ENCODE data around the gene NCK2.

Gene NCK2

DNA sequence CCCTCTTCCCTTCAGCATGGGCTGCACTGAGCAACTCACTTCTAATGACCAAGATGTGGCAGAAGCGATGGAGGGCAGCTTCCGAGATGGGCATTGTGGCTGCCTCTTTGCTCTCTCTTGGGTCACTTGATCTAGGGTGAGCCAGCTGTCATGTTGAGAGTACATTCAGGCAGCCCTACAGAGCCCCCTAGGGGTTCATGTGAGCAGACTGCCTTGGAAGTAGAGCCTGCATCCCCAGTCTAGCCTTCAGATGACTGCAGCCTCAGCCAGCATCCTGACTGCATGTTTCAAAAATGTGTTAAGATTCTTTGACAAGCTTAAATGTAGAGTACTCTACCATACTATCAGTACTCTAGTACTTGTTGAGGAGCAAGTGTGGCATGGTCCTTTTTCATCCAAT lies 143.9 kb downstream of the NCK2 start:
- H3K9me2 ChIP-seq (replicated peaks; ENCODE audit: control insufficient read depth, low read length), result no peaks in the 10 kb centered on the region
- H3K4me1 ChIP-seq (ENCODE audit: control insufficient read depth, low read length), result peaks cover 25% of the 10 kb centered on the region
- H3K36me3 ChIP-seq (ENCODE audit: control insufficient read depth, low read length), result no peaks in the 10 kb centered on the region
- no peaks in the 10 kb centered on the region for H3F3A ChIP-seq (ENCODE audit: control insufficient read depth, insufficient read depth)
- no peaks in the 10 kb centered on the region for H3K27me3 ChIP-seq (ENCODE audit: control insufficient read depth, low read length)
- H3K27ac ChIP-seq (ENCODE audit: low read depth, low read length), result no peak overlapping the region
- H3K4me2 ChIP-seq (ENCODE audit: low read length), result no peak overlapping the region
- TF ChIP-seq, protein P1, sequence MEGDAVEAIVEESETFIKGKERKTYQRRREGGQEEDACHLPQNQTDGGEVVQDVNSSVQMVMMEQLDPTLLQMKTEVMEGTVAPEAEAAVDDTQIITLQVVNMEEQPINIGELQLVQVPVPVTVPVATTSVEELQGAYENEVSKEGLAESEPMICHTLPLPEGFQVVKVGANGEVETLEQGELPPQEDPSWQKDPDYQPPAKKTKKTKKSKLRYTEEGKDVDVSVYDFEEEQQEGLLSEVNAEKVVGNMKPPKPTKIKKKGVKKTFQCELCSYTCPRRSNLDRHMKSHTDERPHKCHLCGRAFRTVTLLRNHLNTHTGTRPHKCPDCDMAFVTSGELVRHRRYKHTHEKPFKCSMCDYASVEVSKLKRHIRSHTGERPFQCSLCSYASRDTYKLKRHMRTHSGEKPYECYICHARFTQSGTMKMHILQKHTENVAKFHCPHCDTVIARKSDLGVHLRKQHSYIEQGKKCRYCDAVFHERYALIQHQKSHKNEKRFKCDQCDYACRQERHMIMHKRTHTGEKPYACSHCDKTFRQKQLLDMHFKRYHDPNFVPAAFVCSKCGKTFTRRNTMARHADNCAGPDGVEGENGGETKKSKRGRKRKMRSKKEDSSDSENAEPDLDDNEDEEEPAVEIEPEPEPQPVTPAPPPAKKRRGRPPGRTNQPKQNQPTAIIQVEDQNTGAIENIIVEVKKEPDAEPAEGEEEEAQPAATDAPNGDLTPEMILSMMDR (IDR thresholded peaks at IDR 0.05; ENCODE audit: low read depth, low read length, poor library complexity, severe bottlenecking), result peak; percentile 83
- no peak for TF ChIP-seq EZH2phosphoT487 (IDR thresholded peaks at IDR 0.05; ENCODE audit: borderline replicate concordance, low read length)
- H3K9me3 ChIP-seq (ENCODE audit: control insufficient read depth, insufficient read depth, low read length), result no peaks in the 10 kb centered on the region
- peaks cover 9% of the 10 kb centered on the region for H4K20me1 ChIP-seq (ENCODE audit: control insufficient read depth, insufficient read depth, low read depth, low read length)
- H3K79me2 ChIP-seq (ENCODE audit: control insufficient read depth, low read length), result peaks cover 20% of the 10 kb centered on the region
- H3K4me3 ChIP-seq (ENCODE audit: low read length), result no peak overlapping the region

DNA sequence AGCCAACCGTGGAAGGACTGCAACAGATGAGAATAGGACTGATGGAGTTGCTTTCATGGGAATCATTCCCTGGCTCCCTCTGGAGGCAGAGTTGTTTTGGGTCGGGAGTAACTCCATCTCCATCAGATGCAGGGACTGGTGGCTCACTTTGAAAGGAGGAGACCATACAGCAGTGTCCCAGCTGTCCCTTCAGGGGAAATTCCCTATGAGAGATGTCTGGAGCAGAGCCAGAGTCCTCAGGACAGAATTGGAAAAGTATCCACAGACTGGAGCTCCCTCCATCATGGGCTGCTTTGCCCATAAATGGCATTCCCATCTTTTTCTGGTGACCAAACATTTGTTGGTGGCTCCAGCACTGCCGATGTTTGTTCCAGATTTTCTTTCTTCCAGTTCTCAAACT lies 144.3 kb downstream of the NCK2 start:
- H3K27ac ChIP-seq (ENCODE audit: low read depth, low read length), result no peak overlapping the region
- H3K4me1 ChIP-seq (ENCODE audit: control insufficient read depth, low read length), result peaks cover 25% of the 10 kb centered on the region
- H3F3A ChIP-seq (ENCODE audit: control insufficient read depth, insufficient read depth), result no peaks in the 10 kb centered on the region
- H3K9me3 ChIP-seq (ENCODE audit: control insufficient read depth, insufficient read depth, low read length), result no peaks in the 10 kb centered on the region
- no peak overlapping the region for H3K4me3 ChIP-seq (ENCODE audit: low read length)
- peaks cover 20% of the 10 kb centered on the region for H3K79me2 ChIP-seq (ENCODE audit: control insufficient read depth, low read length)
- H3K36me3 ChIP-seq (ENCODE audit: control insufficient read depth, low read length), result no peaks in the 10 kb centered on the region
- H3K4me2 ChIP-seq (ENCODE audit: low read length), result no peak overlapping the region
- no peaks in the 10 kb centered on the region for H3K9me2 ChIP-seq (replicated peaks; ENCODE audit: control insufficient read depth, low read length)
- peaks cover 9% of the 10 kb centered on the region for H4K20me1 ChIP-seq (ENCODE audit: control insufficient read depth, insufficient read depth, low read depth, low read length)
- no peaks in the 10 kb centered on the region for H3K27me3 ChIP-seq (ENCODE audit: control insufficient read depth, low read length)
- TF ChIP-seq, protein P1 (IDR thresholded peaks at IDR 0.05; ENCODE audit: low read depth, low read length, poor library complexity, severe bottlenecking), result no peak
- TF ChIP-seq EZH2phosphoT487 (IDR thresholded peaks at IDR 0.05; ENCODE audit: borderline replicate concordance, low read length), result no peak

DNA sequence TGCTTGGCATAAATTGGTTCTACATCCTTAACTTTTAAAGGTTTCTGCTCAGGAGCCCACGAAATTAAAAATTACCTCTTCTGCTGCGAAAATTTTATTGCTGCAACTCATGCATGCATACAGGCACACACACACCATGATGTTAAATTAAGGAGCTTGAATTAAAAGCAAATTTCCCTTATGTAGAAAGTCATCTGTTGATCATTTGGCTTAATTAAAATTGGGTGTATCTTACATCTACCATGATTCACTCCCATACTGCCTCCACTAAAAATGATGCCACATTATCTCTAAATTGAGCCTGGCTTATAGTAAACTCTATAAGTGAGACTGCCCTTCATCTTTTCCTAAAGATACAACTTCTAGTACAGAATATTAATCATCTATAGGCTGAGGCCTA lies 145.4 kb downstream of the NCK2 start:
- TF ChIP-seq, protein P1 (IDR thresholded peaks at IDR 0.05; ENCODE audit: low read depth, low read length, poor library complexity, severe bottlenecking), result no peak
- TF ChIP-seq EZH2phosphoT487 (IDR thresholded peaks at IDR 0.05; ENCODE audit: borderline replicate concordance, low read length), result no peak
- Histone ChIP-seq H3K4me1 (ENCODE audit: control insufficient read depth, low read length) (peaks cover 15% of the 10 kb centered on the region), H3K27me3 (ENCODE audit: control insufficient read depth, low read length) (no peaks in the 10 kb centered on the region), H3K36me3 (ENCODE audit: control insufficient read depth, low read length) (no peaks in the 10 kb centered on the region), H3K9me2 (replicated peaks; ENCODE audit: control insufficient read depth, low read length) (no peaks in the 10 kb centered on the region), H3K9me3 (ENCODE audit: control insufficient read depth, insufficient read depth, low read length) (no peaks in the 10 kb centered on the region), H3K4me2 (ENCODE audit: low read length) (no peak overlapping the region), H4K20me1 (ENCODE audit: control insufficient read depth, insufficient read depth, low read depth, low read length) (peaks cover 9% of the 10 kb centered on the region), H3K4me3 (ENCODE audit: low read length) (no peak overlapping the region), H3K27ac (ENCODE audit: low read depth, low read length) (no peak overlapping the region), H3F3A (ENCODE audit: control insufficient read depth, insufficient read depth) (no peaks in the 10 kb centered on the region), H3K79me2 (ENCODE audit: control insufficient read depth, low read length) (peaks cover 16% of the 10 kb centered on the region)

DNA sequence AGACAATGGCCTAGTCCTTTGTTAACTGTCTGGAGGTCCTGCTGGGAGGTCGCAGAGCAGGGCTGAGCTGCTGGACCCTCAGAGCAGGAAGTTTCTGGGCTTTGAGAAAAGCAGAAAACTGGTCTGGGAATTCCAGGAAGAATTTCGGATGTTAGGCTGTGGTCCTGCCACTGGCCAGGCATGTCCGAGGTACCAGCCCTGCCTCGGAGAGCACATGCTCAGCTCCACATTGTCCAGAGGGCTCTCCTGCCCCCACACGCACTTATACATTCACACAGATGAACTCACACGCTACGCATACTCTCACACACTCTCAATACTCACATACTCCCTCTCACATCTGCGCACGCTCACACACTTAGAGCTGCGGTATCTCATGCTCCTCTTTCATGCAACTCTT lies 146.1 kb downstream of the NCK2 start:
- H3F3A ChIP-seq (ENCODE audit: control insufficient read depth, insufficient read depth), result no peaks in the 10 kb centered on the region
- no peaks in the 10 kb centered on the region for H3K9me3 ChIP-seq (ENCODE audit: control insufficient read depth, insufficient read depth, low read length)
- H3K79me2 ChIP-seq (ENCODE audit: control insufficient read depth, low read length), result peaks cover 11% of the 10 kb centered on the region
- H3K9me2 ChIP-seq (replicated peaks; ENCODE audit: control insufficient read depth, low read length), result no peaks in the 10 kb centered on the region
- no peak overlapping the region for H3K27ac ChIP-seq (ENCODE audit: low read depth, low read length)
- no peak overlapping the region for H3K4me3 ChIP-seq (ENCODE audit: low read length)
- TF ChIP-seq EZH2phosphoT487 (IDR thresholded peaks at IDR 0.05; ENCODE audit: borderline replicate concordance, low read length), result no peak
- TF ChIP-seq, protein P1 (IDR thresholded peaks at IDR 0.05; ENCODE audit: low read depth, low read length, poor library complexity, severe bottlenecking), result no peak
- no peaks in the 10 kb centered on the region for H3K27me3 ChIP-seq (ENCODE audit: control insufficient read depth, low read length)
- H3K36me3 ChIP-seq (ENCODE audit: control insufficient read depth, low read length), result no peaks in the 10 kb centered on the region
- H4K20me1 ChIP-seq (ENCODE audit: control insufficient read depth, insufficient read depth, low read depth, low read length), result peaks cover 9% of the 10 kb centered on the region
- H3K4me1 ChIP-seq (ENCODE audit: control insufficient read depth, low read length), result peaks cover 7% of the 10 kb centered on the region
- no peak overlapping the region for H3K4me2 ChIP-seq (ENCODE audit: low read length)

Data from DOHH2 (cell line).